ENCODE results near the gene CBY3.

GRCh38 chr5:179729303-179729702 is 48.5 kb upstream of the CBY3 start:
- TF ChIP-seq, protein P1, sequence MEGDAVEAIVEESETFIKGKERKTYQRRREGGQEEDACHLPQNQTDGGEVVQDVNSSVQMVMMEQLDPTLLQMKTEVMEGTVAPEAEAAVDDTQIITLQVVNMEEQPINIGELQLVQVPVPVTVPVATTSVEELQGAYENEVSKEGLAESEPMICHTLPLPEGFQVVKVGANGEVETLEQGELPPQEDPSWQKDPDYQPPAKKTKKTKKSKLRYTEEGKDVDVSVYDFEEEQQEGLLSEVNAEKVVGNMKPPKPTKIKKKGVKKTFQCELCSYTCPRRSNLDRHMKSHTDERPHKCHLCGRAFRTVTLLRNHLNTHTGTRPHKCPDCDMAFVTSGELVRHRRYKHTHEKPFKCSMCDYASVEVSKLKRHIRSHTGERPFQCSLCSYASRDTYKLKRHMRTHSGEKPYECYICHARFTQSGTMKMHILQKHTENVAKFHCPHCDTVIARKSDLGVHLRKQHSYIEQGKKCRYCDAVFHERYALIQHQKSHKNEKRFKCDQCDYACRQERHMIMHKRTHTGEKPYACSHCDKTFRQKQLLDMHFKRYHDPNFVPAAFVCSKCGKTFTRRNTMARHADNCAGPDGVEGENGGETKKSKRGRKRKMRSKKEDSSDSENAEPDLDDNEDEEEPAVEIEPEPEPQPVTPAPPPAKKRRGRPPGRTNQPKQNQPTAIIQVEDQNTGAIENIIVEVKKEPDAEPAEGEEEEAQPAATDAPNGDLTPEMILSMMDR (IDR thresholded peaks at IDR 0.05; ENCODE audit: low read depth, low read length), result no peak
- no peak for TF ChIP-seq EZH2phosphoT487 (IDR thresholded peaks at IDR 0.05; ENCODE audit: low read depth)
